HepG2 (cell line): ENCODE results near the gene ARHGAP26. TPM values are rescaled to one million over a fixed set of nuclear protein-coding genes. Genes with fewer than 3 reads are reported as not detected.
A peak's percentile ranks its signal among the peaks of the same experiment; 100 is the strongest.

Experiments used
- CAMTA2 ChIP-seq: sonication (generic); formaldehyde crosslinking; IDR thresholded peaks from 2 replicates; pipeline ENCODE4 v1.4.0; 2020; ENCODE audit warnings: mild to moderate bottlenecking, missing genetic modification reagents, borderline replicate concordance
- ERF ChIP-seq: IDR thresholded peaks from 2 replicates; pipeline ENCODE4 v1.6.1; 2018; ENCODE audit warnings: missing biosample characterization, missing genetic modification reagents
- NFIB ChIP-seq: sonication (generic); formaldehyde crosslinking; IDR thresholded peaks from 2 replicates; pipeline ENCODE4 v1.9.0; 2021; ENCODE audit warnings: missing genetic modification reagents, mild to moderate bottlenecking, borderline replicate concordance
- PHF5A ChIP-seq: IDR thresholded peaks from one replicate; pipeline ENCODE4 v1.6.1; 2018; ENCODE audit warnings: low read depth, missing genetic modification reagents; ENCODE audit not compliant: unreplicated experiment
- PLRG1 ChIP-seq: fragments of 450-650 bp; conservative IDR thresholded peaks from 2 replicates; pipeline ENCODE4 v1.6.1; 2016
- PTBP1 ChIP-seq: fragments of 200-400 bp; formaldehyde crosslinking; IDR thresholded peaks from 2 replicates; pipeline ENCODE4 v1.6.1; 2018; ENCODE audit warnings: low read length, low read depth; ENCODE audit not compliant: poor library complexity, severe bottlenecking
- ZNF331 ChIP-seq: sonication (generic); formaldehyde crosslinking; IDR thresholded peaks from 2 replicates; pipeline ENCODE4 v1.4.0; 2020; ENCODE audit warnings: missing genetic modification reagents
- ZNF619 ChIP-seq: sonication (generic); formaldehyde crosslinking; IDR thresholded peaks from 2 replicates; pipeline ENCODE4 v1.4.0; 2020; ENCODE audit warnings: mild to moderate bottlenecking, missing genetic modification reagents
- ZNF891 ChIP-seq: sonication (generic); formaldehyde crosslinking; IDR thresholded peaks from 2 replicates; pipeline ENCODE4 v1.5.0; 2020; ENCODE audit warnings: mild to moderate bottlenecking, missing genetic modification reagents
- ZSCAN21 ChIP-seq: sonication (generic); formaldehyde crosslinking; IDR thresholded peaks from 2 replicates; pipeline ENCODE4 v1.8.0; 2022; ENCODE audit warnings: mild to moderate bottlenecking, missing genetic modification reagents, moderate library complexity, borderline replicate concordance
- polyA plus RNA-seq, 8 experiments: library from polyadenylated mRNA; depleted of rRNA in 3 of 8; stranded (reverse) in 7 of 8; unstranded in 1 of 8; fragments of >200 nt; fragmentation: Illumina TruSeq in 4 of 8; extraction: Trizol in 4 of 8; gene quantifications; 2 replicates each; pipeline versions ENCODE4 v1.2.1 to v1.2.3, GENCODE V29; 2011 to 2016; ENCODE audit warnings: low read depth in 4 of 8, missing spikeins in 1 of 8, mixed read lengths in 1 of 8; ENCODE audit not compliant: insufficient read depth in 1 of 8
- total RNA-seq, 5 experiments: library from RNA; depleted of rRNA; stranded (reverse); fragments of >200 nt; fragmentation: Illumina TruSeq; extraction: Trizol; gene quantifications; 2 replicates each; pipeline ENCODE4 v1.2.3, GENCODE V29; 2016; ENCODE audit warnings: low read depth in 1 of 5
- TF ChIP-seq, protein P1 (sequence below): sonication (generic); formaldehyde crosslinking; IDR thresholded peaks from 2 replicates; pipeline ENCODE4 v1.4.0; 2020; ENCODE audit warnings: missing genetic modification reagents
- TF ChIP-seq, protein P2 (sequence below): sonication (generic); formaldehyde crosslinking; IDR thresholded peaks from 2 replicates; pipeline ENCODE4 v1.4.0; 2020; ENCODE audit warnings: missing genetic modification reagents, low read depth, mild to moderate bottlenecking, borderline replicate concordance
- TF ChIP-seq, protein P3 (sequence below): sonication (generic); formaldehyde crosslinking; conservative IDR thresholded peaks from 2 replicates; pipeline ENCODE4 v1.5.0; 2020; ENCODE audit warnings: missing genetic modification reagents
- TF ChIP-seq, protein P4 (sequence below): sonication (generic); formaldehyde crosslinking; conservative IDR thresholded peaks from 2 replicates; pipeline ENCODE4 v1.4.0; 2020; ENCODE audit warnings: mild to moderate bottlenecking, missing genetic modification reagents, moderate library complexity
- TF ChIP-seq, protein P5 (sequence below): sonication (generic); formaldehyde crosslinking; IDR thresholded peaks from 2 replicates; pipeline ENCODE4 v1.9.0; 2022; ENCODE audit warnings: missing genetic modification reagents, mild to moderate bottlenecking, borderline replicate concordance

ARHGAP26 gene
- total and polyA plus RNA-seq, 2 of the 13 experiments (the other 11 are each of a cell fraction or from before 2014, with no cell fraction given), result 9.6 to 18.2 TPM

DNA sequence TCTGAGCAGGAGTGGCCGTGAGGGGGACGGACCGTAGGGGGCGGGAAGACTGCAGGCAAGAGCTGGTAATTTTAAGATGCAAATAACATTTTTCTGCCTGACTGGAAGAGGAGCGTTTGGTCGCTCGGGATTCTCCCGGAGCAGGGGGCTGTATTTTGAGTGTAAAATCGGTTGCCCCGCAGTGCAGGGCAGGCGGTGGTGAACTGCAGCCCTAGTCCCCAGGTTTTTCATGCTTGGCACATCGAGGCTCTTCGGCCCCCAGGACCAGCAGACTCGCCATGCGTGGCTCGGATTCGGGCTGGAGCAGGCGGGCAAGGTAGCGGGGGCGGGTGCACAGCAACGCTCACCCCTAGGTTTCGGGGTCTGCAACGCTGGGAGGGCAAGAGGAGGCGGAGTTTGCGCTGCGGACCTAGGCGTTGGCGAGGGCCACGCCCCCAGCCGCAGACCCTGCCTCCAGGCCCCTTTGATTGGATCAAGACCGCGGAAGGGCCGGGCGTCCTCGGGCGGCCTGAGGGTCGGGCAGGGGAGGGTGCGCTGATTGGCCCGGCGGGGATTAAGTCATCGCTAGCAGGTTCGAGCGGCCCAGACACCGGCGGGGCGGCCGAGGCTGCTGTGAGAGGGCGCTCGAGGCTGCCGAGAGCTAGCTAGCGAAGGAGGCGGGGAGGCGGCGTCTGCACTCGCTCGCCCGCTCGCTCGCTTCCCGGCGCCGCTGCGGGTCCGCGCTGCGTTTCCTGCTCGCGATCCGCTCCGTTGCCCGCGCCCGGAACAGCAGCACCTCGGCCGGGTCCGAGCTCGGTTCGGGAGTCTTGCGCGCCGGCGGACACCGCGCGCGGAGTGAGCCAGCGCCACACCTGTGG, at the start of gene ARHGAP26 (continued):
- TF ChIP-seq, protein P1, sequence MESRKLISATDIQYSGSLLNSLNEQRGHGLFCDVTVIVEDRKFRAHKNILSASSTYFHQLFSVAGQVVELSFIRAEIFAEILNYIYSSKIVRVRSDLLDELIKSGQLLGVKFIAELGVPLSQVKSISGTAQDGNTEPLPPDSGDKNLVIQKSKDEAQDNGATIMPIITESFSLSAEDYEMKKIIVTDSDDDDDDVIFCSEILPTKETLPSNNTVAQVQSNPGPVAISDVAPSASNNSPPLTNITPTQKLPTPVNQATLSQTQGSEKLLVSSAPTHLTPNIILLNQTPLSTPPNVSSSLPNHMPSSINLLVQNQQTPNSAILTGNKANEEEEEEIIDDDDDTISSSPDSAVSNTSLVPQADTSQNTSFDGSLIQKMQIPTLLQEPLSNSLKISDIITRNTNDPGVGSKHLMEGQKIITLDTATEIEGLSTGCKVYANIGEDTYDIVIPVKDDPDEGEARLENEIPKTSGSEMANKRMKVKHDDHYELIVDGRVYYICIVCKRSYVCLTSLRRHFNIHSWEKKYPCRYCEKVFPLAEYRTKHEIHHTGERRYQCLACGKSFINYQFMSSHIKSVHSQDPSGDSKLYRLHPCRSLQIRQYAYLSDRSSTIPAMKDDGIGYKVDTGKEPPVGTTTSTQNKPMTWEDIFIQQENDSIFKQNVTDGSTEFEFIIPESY, result no peak
- no peak for TF ChIP-seq ZSCAN21 (CRISPR knock-in tag)
- TF ChIP-seq, protein P2, sequence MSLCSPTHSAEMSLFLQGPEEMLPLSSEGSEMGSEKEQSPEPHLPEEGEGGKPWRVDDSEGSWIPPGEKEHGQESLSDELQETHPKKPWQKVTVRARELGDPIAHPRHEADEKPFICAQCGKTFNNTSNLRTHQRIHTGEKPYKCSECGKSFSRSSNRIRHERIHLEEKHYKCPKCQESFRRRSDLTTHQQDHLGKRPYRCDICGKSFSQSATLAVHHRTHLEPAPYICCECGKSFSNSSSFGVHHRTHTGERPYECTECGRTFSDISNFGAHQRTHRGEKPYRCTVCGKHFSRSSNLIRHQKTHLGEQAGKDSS (CRISPR knock-in tag), result no peak; the same call in 1 of the 2 replicates
- TF ChIP-seq ZNF891 (CRISPR knock-in tag), result 0 out of 2 replicates have a peak, but pooled peaks have one; percentile 14
- TF ChIP-seq PLRG1, result no peak
- 0 out of 2 replicates have a peak, but pooled peaks have one; percentile 67 for TF ChIP-seq ERF (CRISPR knock-in tag)
- TF ChIP-seq CAMTA2, result 0 out of 2 replicates have a peak, but pooled peaks have one; percentile 23
- TF ChIP-seq, protein P3, sequence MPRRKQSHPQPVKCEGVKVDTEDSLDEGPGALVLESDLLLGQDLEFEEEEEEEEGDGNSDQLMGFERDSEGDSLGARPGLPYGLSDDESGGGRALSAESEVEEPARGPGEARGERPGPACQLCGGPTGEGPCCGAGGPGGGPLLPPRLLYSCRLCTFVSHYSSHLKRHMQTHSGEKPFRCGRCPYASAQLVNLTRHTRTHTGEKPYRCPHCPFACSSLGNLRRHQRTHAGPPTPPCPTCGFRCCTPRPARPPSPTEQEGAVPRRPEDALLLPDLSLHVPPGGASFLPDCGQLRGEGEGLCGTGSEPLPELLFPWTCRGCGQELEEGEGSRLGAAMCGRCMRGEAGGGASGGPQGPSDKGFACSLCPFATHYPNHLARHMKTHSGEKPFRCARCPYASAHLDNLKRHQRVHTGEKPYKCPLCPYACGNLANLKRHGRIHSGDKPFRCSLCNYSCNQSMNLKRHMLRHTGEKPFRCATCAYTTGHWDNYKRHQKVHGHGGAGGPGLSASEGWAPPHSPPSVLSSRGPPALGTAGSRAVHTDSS, result no peak
- peak; percentile 41; the same call in 1 of the 2 replicates for TF ChIP-seq ZNF331 (CRISPR knock-in tag)
- TF ChIP-seq, protein P4, sequence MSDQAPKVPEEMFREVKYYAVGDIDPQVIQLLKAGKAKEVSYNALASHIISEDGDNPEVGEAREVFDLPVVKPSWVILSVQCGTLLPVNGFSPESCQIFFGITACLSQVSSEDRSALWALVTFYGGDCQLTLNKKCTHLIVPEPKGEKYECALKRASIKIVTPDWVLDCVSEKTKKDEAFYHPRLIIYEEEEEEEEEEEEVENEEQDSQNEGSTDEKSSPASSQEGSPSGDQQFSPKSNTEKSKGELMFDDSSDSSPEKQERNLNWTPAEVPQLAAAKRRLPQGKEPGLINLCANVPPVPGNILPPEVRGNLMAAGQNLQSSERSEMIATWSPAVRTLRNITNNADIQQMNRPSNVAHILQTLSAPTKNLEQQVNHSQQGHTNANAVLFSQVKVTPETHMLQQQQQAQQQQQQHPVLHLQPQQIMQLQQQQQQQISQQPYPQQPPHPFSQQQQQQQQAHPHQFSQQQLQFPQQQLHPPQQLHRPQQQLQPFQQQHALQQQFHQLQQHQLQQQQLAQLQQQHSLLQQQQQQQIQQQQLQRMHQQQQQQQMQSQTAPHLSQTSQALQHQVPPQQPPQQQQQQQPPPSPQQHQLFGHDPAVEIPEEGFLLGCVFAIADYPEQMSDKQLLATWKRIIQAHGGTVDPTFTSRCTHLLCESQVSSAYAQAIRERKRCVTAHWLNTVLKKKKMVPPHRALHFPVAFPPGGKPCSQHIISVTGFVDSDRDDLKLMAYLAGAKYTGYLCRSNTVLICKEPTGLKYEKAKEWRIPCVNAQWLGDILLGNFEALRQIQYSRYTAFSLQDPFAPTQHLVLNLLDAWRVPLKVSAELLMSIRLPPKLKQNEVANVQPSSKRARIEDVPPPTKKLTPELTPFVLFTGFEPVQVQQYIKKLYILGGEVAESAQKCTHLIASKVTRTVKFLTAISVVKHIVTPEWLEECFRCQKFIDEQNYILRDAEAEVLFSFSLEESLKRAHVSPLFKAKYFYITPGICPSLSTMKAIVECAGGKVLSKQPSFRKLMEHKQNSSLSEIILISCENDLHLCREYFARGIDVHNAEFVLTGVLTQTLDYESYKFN (CRISPR knock-in tag), result 0 out of 2 replicates have a peak, but pooled peaks have one; percentile 12
- TF ChIP-seq PHF5A (CRISPR knock-in tag), result no peak
- TF ChIP-seq, protein P5, sequence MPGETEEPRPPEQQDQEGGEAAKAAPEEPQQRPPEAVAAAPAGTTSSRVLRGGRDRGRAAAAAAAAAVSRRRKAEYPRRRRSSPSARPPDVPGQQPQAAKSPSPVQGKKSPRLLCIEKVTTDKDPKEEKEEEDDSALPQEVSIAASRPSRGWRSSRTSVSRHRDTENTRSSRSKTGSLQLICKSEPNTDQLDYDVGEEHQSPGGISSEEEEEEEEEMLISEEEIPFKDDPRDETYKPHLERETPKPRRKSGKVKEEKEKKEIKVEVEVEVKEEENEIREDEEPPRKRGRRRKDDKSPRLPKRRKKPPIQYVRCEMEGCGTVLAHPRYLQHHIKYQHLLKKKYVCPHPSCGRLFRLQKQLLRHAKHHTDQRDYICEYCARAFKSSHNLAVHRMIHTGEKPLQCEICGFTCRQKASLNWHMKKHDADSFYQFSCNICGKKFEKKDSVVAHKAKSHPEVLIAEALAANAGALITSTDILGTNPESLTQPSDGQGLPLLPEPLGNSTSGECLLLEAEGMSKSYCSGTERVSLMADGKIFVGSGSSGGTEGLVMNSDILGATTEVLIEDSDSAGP, result peak; percentile 74; the same call in 1 of the 2 replicates
- peak; percentile 62 for TF ChIP-seq PTBP1
- no peak for TF ChIP-seq NFIB (CRISPR knock-in tag)
- TF ChIP-seq ZNF619 (CRISPR knock-in tag), result no peak
